Upper lobe of left lung (tissue), 6 donors: Measurements from ENCODE around the gene CRB3. TPM values are rescaled to one million over a fixed set of nuclear protein-coding genes. Genes with fewer than 3 reads are reported as not detected.
A peak's percentile ranks its signal among the peaks of the same experiment; 100 is the strongest.

Source experiments
- ATAC-seq, 2 donors: fragments of 200-7000 bp; cut with Tn5 transposase; one replicate each; pipeline ENCODE4 v1.9.1; 2022; ENCODE audit warnings: mild to moderate bottlenecking in 2 of 2, moderate library complexity in 2 of 2; ENCODE audit not compliant: low FRiP score in 2 of 2
- DNase-seq, 2 donors: peaks; one replicate each; pipeline ENCODE4 v3.0.0-alpha.2; 2019 to 2020
- H3K27ac ChIP-seq, 4 donors: fragments of 200-600 bp; sonication (generic); one replicate each; pipeline ENCODE4 v1.5.1; 2016 to 2019
- H3K27me3 ChIP-seq, 4 donors: fragments of 200-600 bp; sonication (generic); one replicate each; pipeline ENCODE4 v1.5.1; 2017 to 2019
- H3K36me3 ChIP-seq, 4 donors: fragments of 200-600 bp; sonication (generic); one replicate each; pipeline ENCODE4 v1.5.1; 2016 to 2019
- H3K4me1 ChIP-seq, 4 donors: fragments of 200-600 bp; sonication (generic); one replicate each; pipeline ENCODE4 v1.5.1; 2018 to 2019
- H3K4me3 ChIP-seq, 4 donors: fragments of 200-600 bp; sonication (generic); one replicate each; pipeline ENCODE4 v1.5.1; 2017 to 2019; ENCODE audit warnings: mild to moderate bottlenecking in 2 of 4, moderate library complexity in 1 of 4
- H3K9me3 ChIP-seq, 4 donors: fragments of 200-600 bp; sonication (generic); one replicate each; pipeline ENCODE4 v1.5.1; 2018 to 2019
- EP300 ChIP-seq, 4 donors: sonication (generic); formaldehyde crosslinking; IDR thresholded peaks; one replicate each; pipeline ENCODE4 v1.5.1; 2017; ENCODE audit warnings: antibody characterized with exemption in 4 of 4, control low read depth in 2 of 4
- POLR2A ChIP-seq, 4 donors: fragments of 450-650 bp; IDR thresholded peaks; one replicate each; pipeline ENCODE4 v1.5.1; 2016 to 2017; ENCODE audit warnings: antibody characterized with exemption in 4 of 4, mild to moderate bottlenecking in 2 of 4
- POLR2AphosphoS5 ChIP-seq, 2 donors: sonication (generic); formaldehyde crosslinking; IDR thresholded peaks; one replicate each; pipeline ENCODE4 v1.5.1; 2017; ENCODE audit warnings: antibody characterized with exemption in 2 of 2
- WGBS, 2 donors: methylation state at CpG; one replicate each; pipeline ENCODE4 v1.1.5; 2017 to 2018; 5-methylcytosine and 5-hydroxymethylcytosine counted together
- total RNA-seq, 6 donors: library from RNA; depleted of rRNA in 4 of 6; stranded (reverse); fragments of >200 nt in 4 of 6; gene quantifications; one replicate each; pipeline versions ENCODE4 v1.1.0 to v1.2.1, GENCODE V29; 2016 to 2021
- TF ChIP-seq, protein P1 (sequence below), 6 experiments: fragments of 450-650 bp in 4 of 6; fragments of 200-600 bp in 2 of 6; sonication (generic) in 2 of 6; IDR thresholded peaks; one replicate each; pipeline ENCODE4 v1.5.1; 2016 to 2019; ENCODE audit warnings: antibody characterized with exemption in 6 of 6
- donor health status: DM: no; HTN: no; CAD: no; lungs with moderate emphysema.
- donor health status: DM: no; HTN: yes; CAD: no; lungs with severe emphysema.

CRB3 gene
- total RNA-seq, 6 donors from 2014 or later, result 51.1 to 120 (median 74.1) TPM

DNA sequence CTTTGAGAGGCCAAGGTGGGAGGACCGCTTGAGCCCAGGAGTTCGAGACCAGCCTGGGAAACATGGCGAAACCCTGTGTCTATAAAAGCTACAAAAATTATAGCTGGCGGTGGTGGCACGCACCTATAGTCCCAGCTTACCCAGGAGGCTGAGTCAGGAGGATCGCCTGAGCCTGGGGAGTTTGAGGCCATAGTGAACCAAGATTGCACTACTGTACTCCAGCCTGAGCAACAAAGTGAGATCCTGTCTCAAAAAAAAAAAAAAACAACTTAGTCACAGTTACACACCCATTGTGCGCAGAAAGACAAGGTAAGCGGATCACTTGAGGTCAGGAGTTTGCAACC is 18.2 kb downstream of the CRB3 start:
- ATAC-seq (no peak), DNase-seq (no peak)
- peaks cover 0 to under 1% (median 0%) of the 10 kb centered on the region in 4 donors for H3K4me1 ChIP-seq
- H3K4me3 ChIP-seq, result peak overlapping the region in 1 of 4 donors; percentile 52
- no peaks in the 10 kb centered on the region for H3K27me3 ChIP-seq
- no peaks in the 10 kb centered on the region for H3K36me3 ChIP-seq
- no peaks in the 10 kb centered on the region for H3K9me3 ChIP-seq
- peak overlapping the region; percentile 31 to 85 (median 66) for H3K27ac ChIP-seq
- WGBS, 2 donors, result 90 to 92% methylated on average over 6 to 8 of the region's 8 CpGs
- TF ChIP-seq EP300 (IDR thresholded peaks at IDR 0.05), result no peak

- no peaks in the 10 kb centered on the region for H3K9me3 ChIP-seq
- no peaks in the 10 kb centered on the region for H3K27me3 ChIP-seq
- ATAC-seq (no peak), DNase-seq (no peak)
- H3K27ac ChIP-seq, result no peak overlapping the region
- no peaks in the 10 kb centered on the region for H3K4me1 ChIP-seq
- no peaks in the 10 kb centered on the region for H3K36me3 ChIP-seq
- TF ChIP-seq EP300 (IDR thresholded peaks at IDR 0.05) (no peak), POLR2A (IDR thresholded peaks at IDR 0.05) (no peak), POLR2AphosphoS5 (IDR thresholded peaks at IDR 0.05) (no peak)
- TF ChIP-seq, protein P1, sequence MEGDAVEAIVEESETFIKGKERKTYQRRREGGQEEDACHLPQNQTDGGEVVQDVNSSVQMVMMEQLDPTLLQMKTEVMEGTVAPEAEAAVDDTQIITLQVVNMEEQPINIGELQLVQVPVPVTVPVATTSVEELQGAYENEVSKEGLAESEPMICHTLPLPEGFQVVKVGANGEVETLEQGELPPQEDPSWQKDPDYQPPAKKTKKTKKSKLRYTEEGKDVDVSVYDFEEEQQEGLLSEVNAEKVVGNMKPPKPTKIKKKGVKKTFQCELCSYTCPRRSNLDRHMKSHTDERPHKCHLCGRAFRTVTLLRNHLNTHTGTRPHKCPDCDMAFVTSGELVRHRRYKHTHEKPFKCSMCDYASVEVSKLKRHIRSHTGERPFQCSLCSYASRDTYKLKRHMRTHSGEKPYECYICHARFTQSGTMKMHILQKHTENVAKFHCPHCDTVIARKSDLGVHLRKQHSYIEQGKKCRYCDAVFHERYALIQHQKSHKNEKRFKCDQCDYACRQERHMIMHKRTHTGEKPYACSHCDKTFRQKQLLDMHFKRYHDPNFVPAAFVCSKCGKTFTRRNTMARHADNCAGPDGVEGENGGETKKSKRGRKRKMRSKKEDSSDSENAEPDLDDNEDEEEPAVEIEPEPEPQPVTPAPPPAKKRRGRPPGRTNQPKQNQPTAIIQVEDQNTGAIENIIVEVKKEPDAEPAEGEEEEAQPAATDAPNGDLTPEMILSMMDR (IDR thresholded peaks at IDR 0.05), result no peak
- H3K4me3 ChIP-seq, result no peak overlapping the region
- WGBS, 2 donors, result 53 to 56% methylated on average over 3 of the region's 3 CpGs
Measured at GRCh38 chr19:6483235-6483634, 19.2 kb downstream of the CRB3 start.

GRCh38 chr19:6484230-6484629 is 20.2 kb downstream of the CRB3 start:
- Histone ChIP-seq H3K4me1 (no peaks in the 10 kb centered on the region), H3K27me3 (no peaks in the 10 kb centered on the region)
- WGBS, 2 donors, result 52 to 65% methylated on average over 8 of the region's 8 CpGs

DNA sequence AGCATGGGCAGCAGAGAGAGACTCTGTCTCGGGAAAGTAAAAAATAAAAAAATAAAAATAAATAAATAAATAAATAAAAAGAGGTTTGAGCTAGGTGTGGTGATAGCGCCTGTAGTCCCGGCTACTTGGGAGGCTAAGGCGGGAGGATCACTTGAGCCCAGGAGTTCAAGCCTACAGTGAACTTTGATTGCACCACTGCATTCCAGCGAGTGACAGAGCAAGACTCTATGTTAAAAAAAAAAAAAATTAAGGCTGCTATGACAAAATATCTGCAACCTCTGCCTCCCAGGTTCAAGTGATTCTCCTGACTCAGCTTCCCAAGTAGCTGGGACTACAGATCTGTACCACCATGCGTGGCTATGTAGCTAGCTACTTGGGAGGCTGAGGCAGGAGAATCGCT is 20.8 kb downstream of the CRB3 start:
- no peak for DNase-seq
- WGBS, 2 donors, result 91 to 92% methylated on average over 7 of the region's 7 CpGs
- Histone ChIP-seq H3K36me3 (no peaks in the 10 kb centered on the region), H3K4me1 (no peaks in the 10 kb centered on the region), H3K27me3 (no peaks in the 10 kb centered on the region), H3K4me3 (no peak overlapping the region), H3K9me3 (no peaks in the 10 kb centered on the region), H3K27ac (no peak overlapping the region)
- ATAC-seq, result no peak
- TF ChIP-seq, protein P1 (IDR thresholded peaks at IDR 0.05), result no peak
- TF ChIP-seq EP300 (IDR thresholded peaks at IDR 0.05) (no peak), POLR2A (IDR thresholded peaks at IDR 0.05) (no peak), POLR2AphosphoS5 (IDR thresholded peaks at IDR 0.05) (no peak)

More at GRCh38 chr19:6484230-6484629, 20.2 kb downstream of the CRB3 start:
- TF ChIP-seq, protein P1 (IDR thresholded peaks at IDR 0.05), result no peak
- TF ChIP-seq EP300 (IDR thresholded peaks at IDR 0.05) (no peak), POLR2AphosphoS5 (IDR thresholded peaks at IDR 0.05) (no peak), POLR2A (IDR thresholded peaks at IDR 0.05) (no peak)
- Histone ChIP-seq H3K9me3 (no peaks in the 10 kb centered on the region), H3K4me3 (no peak overlapping the region), H3K27ac (no peak overlapping the region), H3K36me3 (no peaks in the 10 kb centered on the region)
- peak in 1 of 2 donors; percentile 61 for DNase-seq
- ATAC-seq, result no peak

DNA sequence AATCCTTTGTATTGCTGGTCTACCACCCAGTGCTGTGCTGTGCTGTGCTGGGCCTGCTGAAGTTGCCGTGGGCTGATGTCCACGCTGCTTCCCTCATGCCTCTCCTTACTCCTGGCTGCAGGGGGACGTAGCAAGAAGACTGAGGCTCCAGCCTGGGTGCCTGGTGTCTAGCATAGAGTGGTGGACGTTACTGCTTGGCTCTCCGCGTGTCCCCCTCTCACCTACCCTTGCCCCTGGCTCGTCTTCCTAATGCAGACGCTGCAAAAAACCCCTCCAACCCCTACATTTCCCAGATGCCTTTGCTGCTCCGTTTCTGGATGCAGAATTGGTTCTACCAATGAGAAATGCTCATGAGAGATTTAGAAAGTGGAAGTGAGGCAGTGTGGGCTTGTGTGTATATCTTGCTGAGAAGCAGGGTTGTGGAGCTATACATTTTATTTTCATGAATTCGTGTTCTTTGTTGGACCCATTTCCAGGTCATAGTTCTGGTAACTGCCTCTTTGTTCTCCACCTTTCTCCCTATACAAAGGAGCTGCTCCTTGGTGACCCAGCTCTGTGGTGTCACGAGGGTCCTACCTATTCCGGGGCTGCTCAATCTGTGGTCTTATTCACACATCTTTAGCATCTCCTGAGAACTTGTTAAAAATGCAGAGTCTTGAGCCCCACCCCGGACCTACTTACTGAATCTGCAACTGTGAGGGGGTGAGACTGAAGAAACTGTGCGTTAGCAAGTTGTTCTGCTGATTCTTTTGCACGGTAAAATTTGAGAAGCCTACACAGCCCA is 25.4 kb downstream of the CRB3 start:
- ATAC-seq (no peak), DNase-seq (no peak)
- Histone ChIP-seq H3K4me1 (no peaks in the 10 kb centered on the region), H3K36me3 (no peaks in the 10 kb centered on the region), H3K9me3 (peaks cover 0 to 10% (median 3%) of the 10 kb centered on the region in 4 donors), H3K4me3 (peak overlapping the region in 1 of 4 donors; percentile 9), H3K27me3 (no peaks in the 10 kb centered on the region), H3K27ac (no peak overlapping the region)
- TF ChIP-seq, protein P1 (IDR thresholded peaks at IDR 0.05), result no peak
- no peak for TF ChIP-seq POLR2A (IDR thresholded peaks at IDR 0.05)
- TF ChIP-seq POLR2AphosphoS5 (IDR thresholded peaks at IDR 0.05), result no peak
- TF ChIP-seq EP300 (IDR thresholded peaks at IDR 0.05), result no peak
- WGBS, 2 donors, result 49% methylated on average over 13 to 14 of the region's 15 CpGs
